Superior temporal gyrus (tissue), 1 donor: Measurements from ENCODE around the gene WIF1.

ENCODE experiments used
- DNase-seq: peaks from one replicate; pipeline ENCODE4 v3.0.0-alpha.2; 2016; ENCODE audit errors: extremely low spot score

The WIF1 gene, protein sequence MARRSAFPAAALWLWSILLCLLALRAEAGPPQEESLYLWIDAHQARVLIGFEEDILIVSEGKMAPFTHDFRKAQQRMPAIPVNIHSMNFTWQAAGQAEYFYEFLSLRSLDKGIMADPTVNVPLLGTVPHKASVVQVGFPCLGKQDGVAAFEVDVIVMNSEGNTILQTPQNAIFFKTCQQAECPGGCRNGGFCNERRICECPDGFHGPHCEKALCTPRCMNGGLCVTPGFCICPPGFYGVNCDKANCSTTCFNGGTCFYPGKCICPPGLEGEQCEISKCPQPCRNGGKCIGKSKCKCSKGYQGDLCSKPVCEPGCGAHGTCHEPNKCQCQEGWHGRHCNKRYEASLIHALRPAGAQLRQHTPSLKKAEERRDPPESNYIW

DNA sequence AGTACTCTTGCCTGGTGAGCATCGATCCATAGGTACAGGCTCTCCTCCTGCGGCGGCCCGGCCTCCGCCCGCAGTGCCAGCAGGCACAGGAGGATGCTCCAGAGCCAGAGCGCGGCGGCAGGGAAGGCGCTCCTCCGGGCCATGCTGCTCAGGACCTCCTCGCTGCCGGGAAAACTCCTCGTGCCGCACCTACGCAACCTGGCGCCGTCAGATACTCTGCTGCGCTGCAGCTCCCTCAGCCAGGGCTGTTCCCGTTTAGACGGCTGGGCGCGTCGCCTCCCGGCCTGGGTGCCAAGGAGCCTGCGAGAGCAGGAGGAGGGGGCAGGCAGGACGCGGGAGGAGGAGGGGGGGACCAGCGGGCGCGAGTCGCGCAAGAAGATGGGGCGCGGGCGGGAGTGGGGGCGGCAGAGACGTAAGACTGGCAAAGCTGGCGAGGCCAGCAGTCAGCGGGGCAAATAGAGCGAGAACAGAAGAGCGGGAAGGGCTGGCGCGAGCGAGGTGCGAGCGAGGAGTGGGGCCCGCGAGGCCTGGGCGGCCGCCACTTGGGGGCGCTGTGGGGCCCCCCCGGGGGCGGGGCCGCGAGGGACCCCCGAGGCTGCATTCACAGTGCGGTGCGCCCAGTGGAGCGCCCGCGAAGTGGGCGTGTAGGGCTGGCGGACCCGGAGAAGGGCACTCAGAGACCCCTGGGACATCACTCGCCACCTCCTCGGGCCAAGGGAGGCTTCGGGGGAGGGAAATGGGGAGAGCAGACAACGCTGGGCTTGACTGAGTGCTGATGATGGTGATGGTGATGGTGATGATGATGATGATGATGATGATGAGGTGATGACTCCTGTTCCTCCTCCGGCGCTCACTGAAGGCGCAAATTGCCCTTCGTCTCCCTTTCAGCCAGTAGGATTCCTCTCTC lies at the start of gene WIF1:
WIF1 (minus strand) TSS at position 257 of the 907 bp plus-strand sequence; CDS start at position 143, 114 bp downstream.
- no peak for DNase-seq

DNA sequence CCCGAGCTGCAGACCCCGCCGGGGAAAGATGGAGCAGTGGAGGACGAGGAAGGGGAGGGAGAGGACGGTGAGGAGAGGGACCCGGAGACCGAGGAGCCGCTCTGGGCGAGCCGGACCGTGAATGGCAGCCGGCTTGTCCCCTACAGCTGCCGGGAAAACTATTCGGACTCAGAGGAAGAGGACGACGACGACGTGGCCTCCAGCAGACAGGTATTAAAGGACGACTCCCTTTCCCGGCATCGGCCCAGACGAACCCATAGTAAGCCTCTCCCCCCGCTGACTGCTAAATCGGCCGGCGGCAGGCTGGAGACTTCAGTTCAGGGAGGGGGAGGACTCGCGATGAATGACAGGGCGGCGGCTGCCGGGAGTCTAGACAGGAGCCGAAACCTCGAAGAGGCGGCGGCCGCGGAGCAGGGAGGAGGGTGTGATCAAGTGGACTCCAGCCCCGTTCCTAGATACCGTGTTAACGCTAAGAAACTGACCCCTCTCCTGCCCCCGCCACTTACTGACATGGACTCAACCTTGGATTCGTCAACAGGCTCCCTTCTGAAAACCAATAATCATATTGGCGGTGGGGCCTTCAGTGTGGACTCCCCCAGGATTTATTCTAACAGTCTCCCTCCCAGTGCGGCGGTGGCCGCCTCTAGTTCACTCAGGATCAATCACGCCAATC lies 49.2 kb upstream of the WIF1 start:
- DNase-seq = peak; percentile 32

DNA sequence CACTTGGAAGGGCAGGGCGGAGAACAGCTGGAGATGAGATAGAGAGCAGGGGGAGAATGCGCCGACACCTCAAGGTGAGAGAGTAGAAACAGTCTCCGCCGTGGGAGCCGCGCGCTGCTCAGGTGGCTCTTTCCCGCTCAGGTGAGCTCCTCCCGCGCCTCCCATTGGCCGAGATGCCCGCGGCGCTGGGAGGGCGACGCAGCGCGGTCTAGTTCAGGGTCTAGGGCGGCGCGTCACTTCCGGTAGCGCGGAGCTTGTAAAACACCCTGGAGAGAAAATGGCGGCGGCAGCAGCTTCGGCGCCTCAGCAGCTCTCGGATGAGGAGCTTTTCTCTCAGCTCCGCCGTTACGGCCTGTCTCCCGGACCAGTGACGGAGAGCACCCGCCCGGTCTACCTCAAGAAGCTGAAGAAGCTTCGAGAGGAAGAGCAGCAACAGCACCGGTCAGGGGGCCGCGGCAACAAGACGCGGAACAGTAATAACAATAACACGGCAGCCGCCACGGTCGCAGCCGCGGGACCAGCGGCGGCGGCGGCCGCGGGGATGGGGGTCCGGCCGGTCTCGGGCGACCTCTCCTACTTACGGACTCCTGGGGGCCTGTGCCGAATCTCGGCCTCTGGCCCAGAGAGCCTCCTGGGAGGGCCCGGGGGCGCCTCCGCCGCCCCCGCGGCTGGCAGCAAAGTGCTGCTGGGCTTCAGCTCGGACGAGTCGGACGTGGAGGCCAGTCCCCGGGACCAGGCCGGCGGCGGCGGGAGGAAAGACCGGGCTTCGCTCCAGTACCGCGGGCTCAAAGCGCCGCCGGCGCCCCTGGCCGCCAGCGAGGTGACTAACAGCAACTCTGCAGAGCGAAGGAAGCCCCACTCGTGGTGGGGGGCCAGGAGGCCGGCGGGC lies 48.5 kb upstream of the WIF1 start, which contains the start of gene LEMD3:
LEMD3 (plus strand) TSS at position 264 of the 889 bp plus-strand sequence; CDS start at position 278, 14 bp downstream.
- peak; percentile 96 for DNase-seq

DNA sequence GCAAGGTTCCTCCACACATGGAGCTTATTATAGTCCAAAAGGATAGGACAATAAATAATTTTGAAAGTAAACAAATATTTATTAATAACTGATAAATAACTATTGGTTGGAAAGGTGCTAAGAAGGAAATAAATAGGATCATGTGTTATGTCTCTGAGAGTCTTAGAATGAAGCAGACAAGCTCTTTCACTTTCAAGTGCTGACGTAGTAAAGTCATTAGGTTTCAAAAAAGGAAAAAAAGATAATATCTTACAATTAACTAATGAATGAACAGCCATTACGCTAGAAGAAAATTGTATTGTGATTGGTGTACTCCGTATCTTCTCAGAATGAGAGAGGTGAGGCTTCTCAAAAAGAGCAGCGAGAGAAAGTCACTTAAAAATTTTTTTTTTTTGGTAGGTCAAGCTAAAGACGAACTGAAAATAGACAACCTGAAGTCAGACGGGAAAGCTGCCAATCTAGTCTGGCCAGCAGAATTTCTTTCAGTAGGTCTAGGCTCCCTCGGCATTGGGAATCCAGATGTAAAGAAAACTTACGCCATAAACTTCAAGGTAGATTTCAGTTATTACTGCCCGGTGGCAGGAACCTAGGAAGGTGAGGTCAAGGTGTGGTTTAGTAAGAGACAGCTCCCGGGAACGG lies 47.7 kb upstream of the WIF1 start:
- DNase-seq = no peak

DNA sequence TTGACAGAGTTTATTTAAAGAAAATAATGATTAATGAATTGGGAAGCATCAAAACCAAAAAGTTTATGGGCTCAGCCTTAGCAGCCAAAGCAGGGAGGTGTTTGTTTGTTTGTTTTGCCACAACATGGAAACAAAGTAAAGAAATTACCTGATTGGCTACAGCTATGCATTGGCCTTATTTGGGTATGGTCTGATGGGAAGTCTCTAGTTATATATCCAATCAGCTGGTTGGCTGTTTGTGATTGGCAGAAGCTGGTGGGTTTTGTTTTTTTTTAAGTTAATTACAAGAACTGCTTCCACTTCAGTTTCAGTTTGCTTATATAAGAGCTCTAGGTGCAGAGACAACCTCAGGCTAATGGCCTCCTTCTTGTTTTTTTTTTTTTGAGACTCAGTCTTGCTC lies 43.7 kb upstream of the WIF1 start:
- no peak for DNase-seq

DNA sequence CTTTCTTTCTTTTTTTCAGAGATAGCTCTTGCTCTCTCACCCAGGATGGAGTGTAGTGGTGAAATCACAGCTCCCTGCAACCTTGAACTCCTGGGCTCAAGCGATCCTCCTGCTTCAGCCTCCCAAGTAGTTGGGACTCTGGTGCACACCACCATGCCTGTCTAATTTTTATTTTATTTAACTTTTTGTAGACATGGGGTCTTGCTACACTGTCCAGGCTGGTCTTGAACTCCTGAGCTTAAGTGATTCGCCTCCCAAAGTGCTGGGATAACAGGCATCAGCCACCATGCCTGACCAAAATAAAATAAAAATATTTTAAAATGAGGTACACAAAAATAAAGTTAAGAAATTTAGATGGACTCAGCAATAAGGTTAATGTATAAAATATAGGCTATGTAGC lies 43.1 kb upstream of the WIF1 start:
- DNase-seq = no peak

DNA sequence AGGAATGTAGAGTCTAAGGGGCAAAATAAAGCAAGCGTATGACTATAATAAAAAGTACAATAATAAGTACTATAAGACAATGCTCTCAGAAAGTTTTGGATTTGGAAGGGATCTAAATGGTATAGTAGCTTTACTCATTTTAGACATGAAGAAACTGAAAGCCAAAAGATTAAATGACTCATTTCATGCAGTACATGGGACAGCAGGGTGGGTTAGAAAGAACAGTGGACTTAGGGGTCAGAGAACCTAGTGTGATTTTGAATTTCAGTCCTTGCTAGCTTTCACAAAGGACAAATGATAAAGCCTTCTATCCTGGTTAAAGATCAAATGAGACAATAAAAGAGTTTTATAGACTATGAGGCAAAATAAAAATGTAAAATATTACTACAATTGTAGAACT lies 41.5 kb upstream of the WIF1 start:
- no peak for DNase-seq

DNA sequence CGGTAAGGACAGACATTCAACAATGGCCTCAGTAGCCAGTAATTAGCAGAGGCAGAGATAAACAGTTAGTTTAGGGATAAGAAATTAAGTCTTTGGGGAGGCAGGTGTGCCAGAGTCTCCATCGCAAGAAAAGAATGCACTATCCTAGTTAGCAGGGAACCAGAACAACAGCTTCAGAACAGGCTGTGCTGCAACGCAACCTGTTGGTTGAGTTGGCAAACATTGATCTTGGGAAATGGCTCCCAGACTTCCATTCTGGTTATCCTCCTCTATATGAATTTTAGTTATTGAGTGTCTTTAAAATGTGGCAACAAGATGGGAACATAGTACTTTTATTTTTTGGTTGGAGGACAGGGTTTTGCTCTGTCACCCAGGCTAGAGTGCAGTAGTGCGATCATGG lies 36.0 kb upstream of the WIF1 start:
- no peak for DNase-seq

DNA sequence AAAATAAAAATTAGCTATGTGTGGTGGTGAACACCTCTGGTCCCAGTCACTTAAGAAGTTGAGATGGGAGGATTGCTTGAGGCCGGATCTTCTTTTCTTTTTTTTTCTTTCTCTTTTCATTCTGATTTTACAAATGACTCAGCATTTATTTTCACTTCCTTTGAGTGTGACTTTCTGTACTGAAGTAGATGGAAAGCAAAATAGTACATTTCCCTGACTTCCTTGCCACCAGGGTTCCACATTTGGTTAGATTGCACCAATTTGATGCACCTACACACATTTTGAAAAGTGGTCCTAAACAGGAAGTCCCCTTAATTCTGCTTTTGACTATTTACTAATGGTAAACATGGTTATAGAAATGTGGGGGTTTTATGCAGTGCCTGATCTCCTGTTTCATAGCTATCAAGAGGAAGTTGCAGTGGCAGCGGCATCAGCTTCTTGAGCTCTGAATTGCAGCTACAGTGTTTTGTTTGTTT lies 35.3 kb upstream of the WIF1 start:
- no peak for DNase-seq

DNA sequence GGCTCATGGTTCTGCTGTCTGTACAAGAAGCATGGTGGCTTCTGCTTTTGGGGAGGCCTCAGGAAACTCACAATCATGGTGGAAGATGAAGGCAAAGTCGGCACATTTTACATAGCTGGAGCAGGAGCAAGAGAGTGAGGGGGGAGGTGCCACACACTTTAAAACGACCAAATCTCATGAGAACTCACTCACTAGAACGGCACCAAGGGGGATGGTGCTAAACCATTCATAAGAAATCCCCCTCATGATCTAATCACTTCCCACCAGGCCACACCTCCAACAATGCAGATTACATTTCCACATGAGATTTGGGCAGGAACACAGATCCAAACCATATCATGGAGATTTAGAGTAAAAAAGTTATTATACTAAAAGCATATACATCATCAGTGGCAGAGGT lies 34.7 kb upstream of the WIF1 start:
- no peak for DNase-seq

DNA sequence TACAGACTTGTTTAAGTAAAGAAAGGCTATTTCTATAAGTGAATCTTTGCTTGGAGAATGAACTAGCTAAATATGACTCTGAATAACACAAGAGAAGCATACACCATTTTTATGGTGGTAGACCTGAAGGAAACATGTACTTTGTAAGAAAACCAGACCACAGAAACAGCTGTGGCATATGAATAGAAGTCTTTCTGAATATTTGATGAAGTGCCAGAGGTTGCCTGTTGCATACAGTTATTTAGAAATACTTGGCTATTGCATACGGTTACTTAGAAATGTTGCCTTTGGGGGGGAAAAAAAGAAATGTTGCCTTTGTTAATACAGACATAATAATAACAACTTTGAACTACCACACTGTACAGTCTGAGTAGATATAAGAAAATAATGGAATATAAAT lies 31.5 kb upstream of the WIF1 start:
- DNase-seq = no peak

DNA sequence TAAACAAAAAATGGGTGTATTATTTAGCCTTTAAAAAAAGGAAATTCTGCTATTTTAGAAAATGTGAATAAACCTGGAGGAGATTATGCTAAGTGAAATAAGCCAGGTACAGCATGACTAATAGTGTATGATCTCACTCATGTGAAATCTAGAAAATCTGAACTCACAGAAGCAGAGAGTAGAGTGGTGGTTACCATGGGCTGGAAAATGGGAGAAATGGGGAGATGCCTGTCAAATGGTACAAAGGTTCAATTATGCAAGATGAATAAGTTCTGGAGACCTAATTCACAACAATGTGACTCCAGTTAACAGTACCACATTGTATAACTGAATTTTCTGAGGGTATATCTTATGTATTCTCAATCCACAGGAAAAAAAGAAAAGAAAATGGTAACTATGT lies 30.9 kb upstream of the WIF1 start:
- no peak for DNase-seq

DNA sequence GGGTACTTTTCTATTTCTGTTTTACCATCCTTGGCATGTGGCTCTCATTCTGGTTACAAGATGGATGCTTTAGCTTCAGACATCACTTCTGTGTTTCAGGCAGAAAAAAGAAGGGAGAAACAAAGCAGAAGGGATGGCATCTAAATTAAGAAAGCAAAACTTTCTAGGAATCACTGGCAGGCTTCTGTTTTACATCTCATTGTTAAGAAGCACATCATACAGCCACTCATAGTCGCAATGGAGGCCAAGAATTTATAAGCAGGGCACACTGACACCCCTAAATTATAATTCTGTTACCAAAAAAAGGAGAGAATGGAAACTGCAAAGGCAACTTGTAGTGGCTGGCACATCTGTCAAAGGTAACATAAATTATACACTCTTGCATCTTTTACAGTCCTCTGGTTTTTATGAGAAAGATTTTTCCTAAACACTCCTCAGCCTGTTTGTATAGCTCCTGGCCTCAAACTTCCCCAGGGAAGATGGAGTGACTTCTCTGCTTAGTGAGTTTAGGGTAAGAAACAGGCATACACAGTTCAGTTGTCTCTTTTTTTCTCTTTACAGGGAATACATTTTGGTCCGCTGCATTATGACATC lies 26.3 kb upstream of the WIF1 start:
- DNase-seq = no peak

DNA sequence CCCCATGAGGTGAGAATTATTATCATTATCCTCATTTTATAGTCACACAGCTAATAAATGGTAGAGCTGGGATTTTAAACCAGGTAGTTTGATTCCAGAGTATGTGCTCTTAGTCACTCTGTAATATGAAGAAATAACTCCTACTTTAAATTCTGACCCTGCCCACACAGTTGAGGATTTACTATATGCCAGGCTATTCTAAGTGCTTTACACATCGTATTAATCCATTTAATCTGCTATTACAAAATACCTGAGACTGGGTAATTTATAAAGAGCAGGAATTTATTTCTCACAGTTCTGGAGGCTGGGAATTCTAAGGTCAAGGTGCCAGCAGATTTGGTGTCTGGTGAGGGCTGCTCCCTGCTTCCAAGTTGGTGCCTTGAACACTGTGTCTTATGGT lies 19.6 kb upstream of the WIF1 start:
- DNase-seq = no peak

DNA sequence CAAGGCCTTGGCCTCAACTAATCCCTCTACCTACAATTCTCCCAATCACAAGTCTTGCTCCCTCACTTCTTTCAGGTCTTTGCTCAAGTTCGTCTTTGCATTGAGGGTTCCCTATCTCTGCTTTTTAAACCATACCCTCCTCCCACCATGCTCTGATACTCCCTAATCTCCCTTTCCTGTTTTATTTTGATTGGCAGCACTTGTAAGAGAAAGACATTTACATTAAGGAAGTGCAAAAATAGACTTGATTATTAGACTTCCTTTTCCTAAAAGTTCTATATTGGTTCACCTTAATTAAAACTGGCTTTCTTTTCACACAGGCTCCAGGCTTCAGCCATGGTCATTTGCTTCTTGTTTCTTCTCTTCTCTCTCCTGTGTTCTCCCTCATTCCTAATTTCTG lies 18.3 kb upstream of the WIF1 start:
- DNase-seq = no peak

DNA sequence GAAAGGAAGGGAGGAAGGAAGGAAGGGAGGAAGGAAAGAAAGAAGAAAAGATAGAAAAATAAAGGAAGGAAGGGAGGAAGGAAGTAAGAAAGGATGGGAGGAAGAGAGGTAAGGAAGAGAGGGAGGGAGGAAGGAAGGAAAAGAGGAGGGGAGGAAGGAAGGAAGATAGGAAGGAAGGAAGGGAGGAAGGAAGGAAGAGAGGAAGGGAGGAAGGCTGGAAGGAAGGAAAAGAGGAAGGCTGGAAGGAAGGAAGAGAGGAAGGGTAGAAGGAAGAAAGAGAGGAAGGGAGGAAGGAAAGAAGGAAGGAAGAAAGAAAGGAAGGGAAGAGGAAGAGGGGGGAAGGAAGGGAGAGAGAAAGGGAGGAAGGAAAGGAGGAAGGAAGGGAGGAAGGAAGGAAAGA lies 12.8 kb upstream of the WIF1 start:
- no peak for DNase-seq

DNA sequence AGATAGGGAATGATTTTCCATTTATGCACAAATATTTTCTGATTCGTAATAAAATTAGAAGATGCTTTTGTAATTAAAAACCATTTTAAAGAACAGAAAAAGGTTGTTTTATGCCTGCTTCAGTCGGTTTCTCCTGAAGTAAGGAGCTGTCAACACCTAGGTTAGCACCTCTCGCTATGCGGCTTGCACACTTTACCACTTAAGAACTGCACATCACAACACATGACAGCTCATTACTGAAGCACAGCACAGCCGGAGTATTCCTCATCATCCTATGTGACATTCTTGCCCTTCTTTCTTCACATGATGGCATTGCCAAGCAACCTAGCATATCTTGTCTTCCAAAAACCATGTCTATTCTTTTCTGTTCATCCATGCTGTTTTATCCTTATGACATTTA lies 5.4 kb upstream of the WIF1 start:
- DNase-seq = no peak

DNA sequence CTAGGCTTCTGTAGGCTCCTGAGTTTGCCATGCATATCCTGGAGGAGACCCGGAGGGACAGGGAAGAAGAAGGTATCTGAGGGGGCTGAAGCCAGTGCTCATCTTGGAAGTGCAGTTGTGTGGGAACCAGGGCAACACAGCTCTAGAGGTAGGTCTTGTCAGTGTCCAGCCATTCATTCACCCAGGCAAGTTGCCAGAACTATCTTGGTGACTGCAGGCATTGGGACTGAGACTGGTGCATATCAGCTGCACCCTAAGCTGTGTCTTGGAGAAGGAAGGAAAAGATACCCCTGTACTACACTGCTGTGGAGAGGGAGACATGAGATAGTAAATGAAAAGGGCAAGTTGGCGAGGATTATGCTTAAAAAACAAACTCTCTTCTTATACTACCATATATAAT lies 4.9 kb upstream of the WIF1 start:
- DNase-seq = no peak

DNA sequence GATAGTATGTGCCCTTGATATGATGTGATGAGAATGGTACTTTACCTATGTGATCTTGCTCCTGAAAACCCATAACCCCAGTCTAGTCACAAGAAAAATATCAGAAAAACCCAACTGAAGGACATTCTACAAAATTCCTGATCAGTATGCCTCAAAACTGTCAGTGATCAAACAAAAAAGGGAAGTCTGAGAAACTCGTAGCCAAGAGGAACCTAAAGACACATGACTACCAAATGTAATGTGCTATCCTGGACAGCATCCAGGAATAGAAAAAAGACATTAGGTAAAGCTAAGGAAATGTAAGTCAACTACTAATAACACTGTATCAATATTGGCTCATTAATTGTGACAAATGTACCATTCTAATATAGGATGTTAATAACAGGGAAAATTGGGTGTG lies 4.1 kb upstream of the WIF1 start:
- no peak for DNase-seq

DNA sequence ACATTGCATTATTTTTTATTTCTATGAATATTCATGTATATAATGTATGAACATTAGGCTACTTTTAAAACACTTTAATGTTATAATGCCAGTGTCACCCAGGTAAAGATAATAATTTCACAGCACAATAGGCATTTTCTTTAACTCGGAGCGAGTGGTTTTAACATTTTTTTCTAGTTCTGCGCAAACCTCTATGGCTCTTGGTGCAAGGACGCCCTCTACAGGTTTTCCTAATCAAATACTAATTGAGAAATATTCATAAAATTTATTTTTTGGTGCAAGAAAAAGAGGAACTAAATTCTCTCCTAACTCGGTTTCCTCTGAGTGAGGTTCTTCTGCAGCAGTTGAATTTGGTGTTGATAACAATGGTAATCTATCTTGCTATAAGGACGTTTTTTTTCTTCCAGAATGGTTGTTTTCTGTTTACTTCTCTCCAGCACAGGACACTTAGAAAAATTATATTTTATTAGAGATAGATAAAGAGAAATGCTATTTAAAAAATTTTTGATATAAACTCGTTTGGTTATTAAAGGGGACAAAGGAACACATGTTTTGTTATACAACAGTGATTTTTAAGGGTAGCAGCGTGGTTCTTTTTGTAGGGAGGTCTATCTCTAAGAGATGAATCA lies 2.4 kb upstream of the WIF1 start:
- peak; percentile 75 for DNase-seq
